Hematopoietic multipotent progenitor cell (in vitro differentiated cells): ENCODE measurements around the gene OOSP1. TPM values are rescaled to one million over a fixed set of nuclear protein-coding genes. Genes with fewer than 3 reads are reported as not detected.
"Not testable (repeated sequence)": the region's sequence is repeated elsewhere in the genome, so short reads cannot be mapped to it uniquely, and the experiment has no call there.

Experiments used
- DNase-seq, 3 donors: peaks; one replicate each; pipeline ENCODE4 v3.0.0-alpha.2; 2011 to 2015; ENCODE audit warnings: low read depth in 2 of 3, low spot score in 2 of 3
- total RNA-seq: library from RNA; depleted of rRNA; stranded (reverse); fragments of >200 nt; gene quantifications from one replicate; pipeline ENCODE4 v1.2.3, GENCODE V29; 2012

OOSP1 gene
- total RNA-seq: not detected

GRCh38 chr11:59938132-59938531, at the start of gene OOSP1:
Gene OOSP1, plus strand, starts transcription at chr11:59938432. Its CDS starts 23 bp downstream, at chr11:59938455.
- no peak for DNase-seq

GRCh38 chr11:59891781-59892181, 46.5 kb upstream of the OOSP1 start:
- DNase-seq: peak in 2 of 3 donors; percentile 30 to 61

GRCh38 chr11:59894616-59895015, 43.6 kb upstream of the OOSP1 start:
- DNase-seq: no peak

- no peak for DNase-seq
These were observed 40.2 kb upstream of the OOSP1 start for GRCh38 chr11:59898046-59898445.

- no peak for DNase-seq
These were observed 39.6 kb upstream of the OOSP1 start for GRCh38 chr11:59898650-59899049.

- peak in 1 of 3 donors; percentile 6 for DNase-seq
These were observed 38.7 kb upstream of the OOSP1 start for GRCh38 chr11:59899532-59899931.

- no peak for DNase-seq
These were observed 37.7 kb upstream of the OOSP1 start for GRCh38 chr11:59900366-59901126.

- no peak for DNase-seq
These were observed 36.9 kb upstream of the OOSP1 start for GRCh38 chr11:59901306-59901705.

GRCh38 chr11:59903569-59903968, 34.7 kb upstream of the OOSP1 start:
- not testable (repeated sequence) for DNase-seq

GRCh38 chr11:59918480-59918879, 19.8 kb upstream of the OOSP1 start:
- DNase-seq: no peak

- peak in 2 of 3 donors; percentile 26 to 67 for DNase-seq
These were observed 19.1 kb upstream of the OOSP1 start for GRCh38 chr11:59918987-59919589.

- peak in 2 of 3 donors; percentile 21 to 27 for DNase-seq
These were observed 14.4 kb upstream of the OOSP1 start for GRCh38 chr11:59923813-59924212.

- no peak for DNase-seq
These were observed 6.5 kb upstream of the OOSP1 start for GRCh38 chr11:59931688-59932087.

GRCh38 chr11:59938718-59939117, 486 bp downstream of the OOSP1 start:
- no peak for DNase-seq

GRCh38 chr11:59939482-59939881, 1.2 kb downstream of the OOSP1 start:
- DNase-seq: no peak

GRCh38 chr11:59941091-59941490, 2.9 kb downstream of the OOSP1 start:
- no peak for DNase-seq

- no peak for DNase-seq
These were observed 5.9 kb downstream of the OOSP1 start for GRCh38 chr11:59943997-59944714.

- DNase-seq: no peak
These were observed 6.5 kb downstream of the OOSP1 start for GRCh38 chr11:59944720-59945119.

- no peak for DNase-seq
These were observed 15.4 kb downstream of the OOSP1 start for GRCh38 chr11:59953463-59954218.

- no peak for DNase-seq
These were observed 16.1 kb downstream of the OOSP1 start for GRCh38 chr11:59954219-59954847.
